Vagina (tissue), 2 donors: ENCODE data around the gene CDKN1A.

Experiments used
- POLR2AphosphoS5 ChIP-seq, 2 donors: sonication (generic); formaldehyde crosslinking; IDR thresholded peaks; one replicate each; pipeline ENCODE4 v1.9.0; 2017; ENCODE audit warnings: antibody characterized with exemption in 2 of 2, mild to moderate bottlenecking in 2 of 2, low read depth in 1 of 2; ENCODE audit not compliant: insufficient read depth in 1 of 2
- TF ChIP-seq, protein P1 (sequence below), 3 experiments: fragments of 450-650 bp in 2 of 3; fragments of 200-600 bp in 1 of 3; sonication (generic) in 1 of 3; IDR thresholded peaks; one replicate each; pipeline ENCODE4 v1.5.1; 2017 to 2019; ENCODE audit warnings: antibody characterized with exemption in 3 of 3, mild to moderate bottlenecking in 2 of 3, moderate library complexity in 2 of 3

DNA sequence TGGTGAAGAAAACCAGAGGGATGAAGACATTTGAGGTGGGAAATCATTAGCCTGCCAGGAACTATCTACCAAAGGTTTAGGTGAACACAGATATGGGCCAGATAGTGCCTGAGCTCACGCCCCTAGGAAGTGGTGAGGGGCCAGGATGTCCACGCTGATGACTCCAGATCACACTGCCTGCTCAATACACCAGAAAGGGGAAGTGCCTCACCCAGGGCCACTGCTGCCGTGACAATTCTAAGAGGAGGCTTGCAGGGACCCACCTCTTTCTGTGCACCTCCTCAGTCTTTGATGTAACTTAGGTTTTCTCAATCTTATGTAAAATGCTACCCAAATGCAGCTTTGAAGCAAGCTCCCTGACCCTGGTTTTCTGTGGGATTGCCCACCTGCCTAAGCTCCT is 13.7 kb downstream of the CDKN1A start:
- TF ChIP-seq, protein P1, sequence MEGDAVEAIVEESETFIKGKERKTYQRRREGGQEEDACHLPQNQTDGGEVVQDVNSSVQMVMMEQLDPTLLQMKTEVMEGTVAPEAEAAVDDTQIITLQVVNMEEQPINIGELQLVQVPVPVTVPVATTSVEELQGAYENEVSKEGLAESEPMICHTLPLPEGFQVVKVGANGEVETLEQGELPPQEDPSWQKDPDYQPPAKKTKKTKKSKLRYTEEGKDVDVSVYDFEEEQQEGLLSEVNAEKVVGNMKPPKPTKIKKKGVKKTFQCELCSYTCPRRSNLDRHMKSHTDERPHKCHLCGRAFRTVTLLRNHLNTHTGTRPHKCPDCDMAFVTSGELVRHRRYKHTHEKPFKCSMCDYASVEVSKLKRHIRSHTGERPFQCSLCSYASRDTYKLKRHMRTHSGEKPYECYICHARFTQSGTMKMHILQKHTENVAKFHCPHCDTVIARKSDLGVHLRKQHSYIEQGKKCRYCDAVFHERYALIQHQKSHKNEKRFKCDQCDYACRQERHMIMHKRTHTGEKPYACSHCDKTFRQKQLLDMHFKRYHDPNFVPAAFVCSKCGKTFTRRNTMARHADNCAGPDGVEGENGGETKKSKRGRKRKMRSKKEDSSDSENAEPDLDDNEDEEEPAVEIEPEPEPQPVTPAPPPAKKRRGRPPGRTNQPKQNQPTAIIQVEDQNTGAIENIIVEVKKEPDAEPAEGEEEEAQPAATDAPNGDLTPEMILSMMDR (IDR thresholded peaks at IDR 0.05): no peak
- TF ChIP-seq POLR2AphosphoS5 (IDR thresholded peaks at IDR 0.05; ENCODE audit: insufficient read depth in 1 of 2, low read depth in 1 of 2): no peak
